DMS 273 (cell line): ENCODE data around the gene PRKG2.

Experiments
- DNase-seq: peaks from one replicate; lab custom pipeline; 2025; ENCODE audit not compliant: unreplicated experiment; lab: John Stamatoyannopoulos, UW

PRKG2 gene

DNA sequence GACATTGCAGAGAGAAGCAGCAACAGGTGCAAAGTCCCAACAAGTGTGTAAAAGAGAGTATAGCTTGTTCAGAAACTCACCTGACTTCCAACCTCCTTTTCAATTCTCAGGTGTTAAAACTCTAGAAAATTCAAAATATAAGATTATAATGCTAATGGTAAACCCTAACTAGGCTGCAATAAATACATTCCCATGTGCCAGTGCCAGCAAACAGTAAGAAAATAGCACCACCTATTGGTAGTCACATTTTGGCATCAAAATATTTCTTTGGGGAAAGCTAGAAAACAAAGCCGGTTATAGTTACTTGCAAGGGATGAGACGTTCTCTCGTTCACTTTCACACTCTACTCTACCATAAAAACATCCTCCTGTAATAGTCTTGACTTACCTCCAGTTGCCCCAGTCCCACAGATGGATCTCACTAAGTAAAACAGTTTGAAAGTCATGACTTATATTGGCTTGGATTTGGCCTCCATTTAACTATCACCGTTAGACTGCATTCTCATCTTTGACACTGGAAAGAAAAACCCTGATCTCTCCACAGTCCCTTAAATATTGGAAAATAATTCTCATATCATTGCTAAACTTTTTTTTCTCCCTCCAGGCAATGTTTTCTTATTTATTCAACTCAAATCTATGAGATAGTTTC is 174.9 kb downstream of the PRKG2 start:
- DNase-seq, result peak; percentile 64

DNA sequence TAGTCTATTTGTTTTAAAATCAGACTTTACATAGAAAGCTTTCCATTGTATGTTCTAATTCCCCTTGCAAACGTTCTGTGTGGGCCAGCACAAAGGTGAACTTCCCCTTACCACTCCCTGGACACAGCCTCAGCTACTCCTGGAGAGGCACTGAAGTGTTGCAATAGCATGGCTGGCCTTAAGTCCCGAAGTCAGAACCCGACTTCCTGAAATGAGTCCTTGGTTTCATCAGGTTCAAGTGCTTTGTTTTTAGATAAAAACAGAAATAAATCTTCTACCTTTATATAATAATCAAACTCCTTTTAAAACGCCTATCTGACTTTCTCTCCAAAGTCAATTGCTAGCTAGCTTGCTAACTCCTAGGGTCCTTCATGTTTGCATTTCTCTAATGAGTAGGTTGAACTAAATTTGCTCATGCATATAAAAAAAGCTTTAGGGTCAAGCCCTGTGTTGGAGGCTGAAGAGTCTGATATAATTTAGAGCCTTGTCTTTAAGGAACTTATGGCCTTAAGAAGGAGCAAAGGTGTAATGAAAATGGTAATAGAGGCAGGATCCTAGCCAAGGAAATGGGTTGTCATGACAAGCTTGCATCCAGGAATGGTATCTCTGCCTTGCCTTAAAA is 175.6 kb downstream of the PRKG2 start:
- DNase-seq, result no peak

DNA sequence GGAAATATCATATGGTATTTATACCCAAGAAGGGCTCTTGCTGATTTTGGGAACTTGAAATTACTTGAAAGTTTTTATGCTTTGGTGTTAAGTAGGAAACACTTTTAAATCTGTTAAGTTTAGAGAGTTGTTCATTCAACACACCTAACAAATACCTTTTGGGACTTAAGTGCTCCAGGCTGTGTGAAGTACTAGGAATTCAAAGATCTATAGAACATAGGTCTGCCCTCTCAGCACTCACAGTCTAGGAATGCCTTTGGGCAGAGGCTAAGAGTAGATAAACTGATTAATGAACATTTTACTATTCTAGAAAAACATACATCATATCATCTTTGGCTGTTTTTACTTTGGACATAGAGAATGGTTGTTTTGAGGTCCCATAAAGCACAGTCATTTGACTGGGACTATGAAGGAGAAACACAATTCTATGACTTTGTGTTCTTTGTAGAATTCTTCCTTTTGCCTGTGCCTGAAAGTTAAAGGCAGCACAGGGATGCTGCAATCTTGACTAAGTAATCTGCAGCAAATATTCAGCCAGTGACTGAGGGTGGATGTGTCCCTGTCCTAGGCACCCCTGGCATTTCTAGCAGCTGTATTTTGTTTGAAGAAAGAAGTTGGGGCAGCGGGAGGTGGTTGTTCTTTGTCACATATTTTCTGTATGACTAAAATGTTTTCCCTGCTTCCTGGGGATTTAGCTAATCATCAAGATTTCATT is 176.2 kb downstream of the PRKG2 start:
- DNase-seq, result no peak
